SK-N-SH (cell line): Measurements from ENCODE around the gene LTC4S. TPM values are rescaled to one million over a fixed set of nuclear protein-coding genes. Genes with fewer than 3 reads are reported as not detected.

Experiments
- CTCF ChIA-PET: fragments of 300-600, 350-600 bp; formaldehyde crosslinking; extraction: SDS; loops from one replicate; lab custom pipeline; 2021; lab: Yijun Ruan, JAX
- POLR2A ChIA-PET: fragments of 350-600 bp; sonication (Branson Sonifier 250); formaldehyde crosslinking; extraction: SDS; loops from one replicate; lab custom pipeline; 2020; ENCODE audit warnings: antibody characterized with exemption, inconsistent platforms; lab: Yijun Ruan, JAX
- DNase-seq: peaks from one replicate; pipeline ENCODE4 v3.0.0; 2012
- H2AFZ ChIP-seq: fragments of 200-600 bp; sonication (generic); 2 replicates; pipeline ENCODE4 v1.8.1; 2016; ENCODE audit warnings: antibody characterized with exemption, mild to moderate bottlenecking, low read depth
- H3F3A ChIP-seq: fragments of 200-600 bp; sonication (generic); replicated peaks from 2 replicates; pipeline ENCODE3; 2016; ENCODE audit warnings: antibody characterized with exemption, mild to moderate bottlenecking; ENCODE audit not compliant: insufficient read depth
- H3K27ac ChIP-seq, 2 experiments: fragments of 200-500 bp in 1 of 2; fragments of 200-600 bp in 1 of 2; sonication (Bioruptor generic) in 1 of 2; sonication (generic), shearing (Covaris generic) in 1 of 2; 2 replicates each; pipeline versions ENCODE4 v1.5.1 to v1.6.1; 2014 to 2016; ENCODE audit warnings: low read depth in 2 of 2, inconsistent platforms in 1 of 2, low read length in 1 of 2, mild to moderate bottlenecking in 1 of 2, mixed read lengths in 1 of 2
- H3K27me3 ChIP-seq: fragments of 200-600 bp; sonication (generic), shearing (Covaris generic); 2 replicates; pipeline ENCODE4 v1.6.1; 2016; ENCODE audit warnings: mixed run types; ENCODE audit not compliant: insufficient read depth
- H3K36me3 ChIP-seq, 2 experiments: fragments of 200-500 bp in 1 of 2; fragments of 200-600 bp in 1 of 2; sonication (Bioruptor generic) in 1 of 2; sonication (generic) in 1 of 2; replicated peaks in 1 of 2; 2 replicates each; pipeline versions ENCODE3 to v1.5.1; 2014 to 2016; ENCODE audit warnings: low read length in 1 of 2, mild to moderate bottlenecking in 1 of 2; ENCODE audit not compliant: insufficient read depth in 2 of 2, control insufficient read depth in 1 of 2
- H3K4me1 ChIP-seq, 2 experiments: fragments of 200-500 bp in 1 of 2; fragments of 200-600 bp in 1 of 2; sonication (Bioruptor generic) in 1 of 2; sonication (generic), shearing (Covaris generic) in 1 of 2; 2 replicates each; pipeline versions ENCODE4 v1.5.1 to v1.6.1; 2014 to 2016; ENCODE audit warnings: low read depth in 1 of 2, low read length in 1 of 2, mixed run types in 1 of 2; ENCODE audit not compliant: insufficient read depth in 2 of 2, control insufficient read depth in 1 of 2
- H3K4me2 ChIP-seq: fragments of 200-600 bp; sonication (generic), shearing (Covaris generic); 2 replicates; pipeline ENCODE4 v1.6.1; 2017; ENCODE audit warnings: mixed run types
- H3K4me3 ChIP-seq, 2 experiments: fragments of 200-500 bp in 1 of 2; fragments of 200-600 bp in 1 of 2; sonication (Bioruptor generic) in 1 of 2; sonication (generic), shearing (Covaris generic) in 1 of 2; 2 replicates each; pipeline versions ENCODE4 v1.5.1 to v1.8.1; 2014 to 2016; ENCODE audit warnings: low read depth in 2 of 2, inconsistent platforms in 1 of 2, low read length in 1 of 2, mild to moderate bottlenecking in 1 of 2, mixed read lengths in 1 of 2, moderate library complexity in 1 of 2
- H3K79me2 ChIP-seq: fragments of 200-600 bp; sonication (generic); 2 replicates; pipeline ENCODE4 v1.8.1; 2017; ENCODE audit warnings: mild to moderate bottlenecking; ENCODE audit not compliant: insufficient read depth
- H3K9ac ChIP-seq: fragments of 200-600 bp; sonication (generic); 2 replicates; pipeline ENCODE4 v1.6.1; 2017; ENCODE audit warnings: mixed run types
- H3K9me2 ChIP-seq: fragments of 200-600 bp; sonication (generic); 2 replicates; pipeline ENCODE4 v1.6.1; 2017; ENCODE audit warnings: mixed run types
- H3K9me3 ChIP-seq: fragments of 200-600 bp; sonication (generic); 2 replicates; pipeline ENCODE4 v1.6.1; 2017; ENCODE audit warnings: mixed run types, mild to moderate bottlenecking, moderate library complexity
- H4K20me1 ChIP-seq: fragments of 200-600 bp; sonication (generic); 2 replicates; pipeline ENCODE4 v1.6.1; 2017; ENCODE audit warnings: mild to moderate bottlenecking, mixed run types; ENCODE audit not compliant: insufficient read depth
- FOSL2 ChIP-seq: IDR thresholded peaks from 2 replicates; pipeline ENCODE4 v1.4.0; 2012; ENCODE audit warnings: low read depth, mild to moderate bottlenecking, moderate library complexity, borderline replicate concordance
- JUND ChIP-seq: IDR thresholded peaks from 2 replicates; pipeline ENCODE4 v1.4.0; 2012
- MXI1 ChIP-seq: IDR thresholded peaks from 2 replicates; pipeline ENCODE4 v1.6.1; 2012; ENCODE audit warnings: mild to moderate bottlenecking, low read depth, low read length, improper control_type of control experiment
- RCOR1 ChIP-seq: fragments of 150-350 bp; IDR thresholded peaks from 2 replicates; pipeline ENCODE4 v1.6.1; 2017; ENCODE audit warnings: antibody characterized with exemption, low read length
- RXRA ChIP-seq: IDR thresholded peaks from 2 replicates; pipeline ENCODE4 v1.4.0; 2012; ENCODE audit warnings: low read depth, mild to moderate bottlenecking, borderline replicate concordance
- TCF12 ChIP-seq: IDR thresholded peaks from 2 replicates; pipeline ENCODE4 v1.4.0; 2012
- USF1 ChIP-seq: IDR thresholded peaks from 2 replicates; pipeline ENCODE4 v1.4.0; 2012; ENCODE audit warnings: low read depth, borderline replicate concordance
- USF2 ChIP-seq: fragments of 150-350 bp; IDR thresholded peaks from 2 replicates; pipeline ENCODE4 v1.6.1; 2017; ENCODE audit warnings: antibody characterized with exemption, low read length, low read depth, borderline replicate concordance
- ZBTB33 ChIP-seq: IDR thresholded peaks from 2 replicates; pipeline ENCODE4 v1.4.0; 2012; ENCODE audit warnings: low read depth, borderline replicate concordance
- WGBS: methylation state at CpG from one replicate; pipeline ENCODE4 v1.1.6; 2017; ENCODE audit warnings: low lambda C conversion rate; 5-methylcytosine and 5-hydroxymethylcytosine counted together
- polyA plus RNA-seq, 3 experiments: library from polyadenylated mRNA; depleted of rRNA; stranded (reverse); fragments of >200 nt; gene quantifications; 2 replicates each; pipeline ENCODE4 v1.2.3, GENCODE V29; 2012

The LTC4S gene
- polyA plus RNA-seq, 1 of the 3 experiments (the other 2 are of a cell fraction): 0.43 TPM

GRCh38 chr5:179762079-179762780 is 31.6 kb upstream of the LTC4S start:
- TF ChIP-seq MXI1 (peak; percentile 54; the same call in 1 of the 2 replicates), USF2 (no peak)
- peak overlapping the region; percentile 41 to 88; a peak in 3 of 4 replicates for H3K27ac ChIP-seq
- H3K4me3 ChIP-seq: no peak overlapping the region
- peaks cover 38 to 50% of the 10 kb centered on the region in 2 experiments for H3K4me1 ChIP-seq
- peak; percentile 39 for DNase-seq
- H4K20me1 ChIP-seq: peaks cover 56% of the 10 kb centered on the region
- H3K27me3 ChIP-seq: no peaks in the 10 kb centered on the region
- no peak overlapping the region for H2AFZ ChIP-seq
- no peaks in the 10 kb centered on the region for H3K9me2 ChIP-seq
- no peak overlapping the region for H3K9ac ChIP-seq
- H3K4me2 ChIP-seq: peak overlapping the region; percentile 70
- H3K36me3 ChIP-seq: peaks cover 5 to 6% of the 10 kb centered on the region in 2 experiments
- no peaks in the 10 kb centered on the region for H3K9me3 ChIP-seq
- CTCF ChIA-PET: interaction anchor here (0.6 to 3.1 kb wide), 27 partner anchors 9 to 149 kb away, joined by 3 to 67 read pairs (median 5); partner anchors contain the start of gene LTC4S
- peaks cover 74% of the 10 kb centered on the region for H3K79me2 ChIP-seq
- 70% methylated on average over 10 of the region's 10 CpGs for WGBS
- POLR2A ChIA-PET: interaction anchor here (1.0 kb wide), 1 partner anchor 32 kb away, joined by 3 read pairs; the partner anchor contains the start of gene LTC4S
- H3F3A ChIP-seq: peaks cover 44% of the 10 kb centered on the region

- peak overlapping the region; percentile 70 for H3K4me2 ChIP-seq
- peaks cover 7 to 10% of the 10 kb centered on the region in 2 experiments for H3K36me3 ChIP-seq
- H3K27ac ChIP-seq: peak overlapping the region; percentile 41 to 88; a peak in 3 of 4 replicates
- no peaks in the 10 kb centered on the region for H3K9me2 ChIP-seq
- H3F3A ChIP-seq: peaks cover 44% of the 10 kb centered on the region
- no peaks in the 10 kb centered on the region for H3K9me3 ChIP-seq
- peaks cover 74% of the 10 kb centered on the region for H3K79me2 ChIP-seq
- ChIA-PET CTCF (interaction anchor here (0.6 to 3.1 kb wide), 29 partner anchors 9 to 149 kb away, joined by 3 to 67 read pairs (median 4); partner anchors contain the start of gene LTC4S), POLR2A (interaction anchor here (1.0 kb wide), 1 partner anchor 31 kb away, joined by 3 read pairs; the partner anchor contains the start of gene LTC4S)
- DNase-seq: no peak
- H3K27me3 ChIP-seq: no peaks in the 10 kb centered on the region
- peak overlapping the region in 1 of 2 experiments; percentile 34; a peak in 1 of 4 replicates for H3K4me3 ChIP-seq
- peaks cover 52% of the 10 kb centered on the region for H4K20me1 ChIP-seq
- 20% methylated on average over 3 of the region's 3 CpGs for WGBS
- TF ChIP-seq FOSL2: peak; percentile 17; the same call in 1 of the 2 replicates
- peak; percentile 17 for TF ChIP-seq TCF12
- TF ChIP-seq RCOR1: no peak
- TF ChIP-seq JUND: 0 out of 2 replicates have a peak, but pooled peaks have one; percentile 21
- no peak for TF ChIP-seq ZBTB33
- no peak for TF ChIP-seq USF1
- TF ChIP-seq RXRA: no peak
- peaks cover 38 to 54% of the 10 kb centered on the region in 2 experiments for H3K4me1 ChIP-seq
- no peak overlapping the region for H2AFZ ChIP-seq
- H3K9ac ChIP-seq: no peak overlapping the region
Observed at GRCh38 chr5:179762781-179763176, 31.0 kb upstream of the LTC4S start.
